ENCODE data around the gene PRTFDC1. TPM values are rescaled to one million over a fixed set of nuclear protein-coding genes. Genes with fewer than 3 reads are reported as not detected.

The PRTFDC1 gene
- total RNA-seq, 1 donor from 2014 or later: 5.0 TPM

- no peak for DNase-seq (ENCODE audit: low spot score)
- intact Hi-C loops (cut with DNase I): no loop called here
These were observed 66.1 kb downstream of the PRTFDC1 start for GRCh38 chr10:24886290-24886680.

- intact Hi-C loops (cut with DNase I): no loop called here
- DNase-seq (ENCODE audit: low spot score): no peak
These were observed 66.7 kb downstream of the PRTFDC1 start for GRCh38 chr10:24885551-24886289.

GRCh38 chr10:24884793-24885192, 67.6 kb downstream of the PRTFDC1 start:
- DNase-seq (ENCODE audit: low spot score): no peak
- intact Hi-C loops (cut with DNase I): no loop called here

- intact Hi-C loops (cut with DNase I): no loop called here
- DNase-seq (ENCODE audit: low spot score): no peak
These were observed 68.1 kb downstream of the PRTFDC1 start for GRCh38 chr10:24884316-24884715.

- DNase-seq (ENCODE audit: low spot score): no peak
- intact Hi-C loops (cut with DNase I): no loop called here
These were observed 69.2 kb downstream of the PRTFDC1 start for GRCh38 chr10:24883176-24883575.

GRCh38 chr10:24882047-24882698, 70.2 kb downstream of the PRTFDC1 start:
- DNase-seq (ENCODE audit: low spot score): no peak
- intact Hi-C loops (cut with DNase I): no loop called here

GRCh38 chr10:24879861-24880260, 72.5 kb downstream of the PRTFDC1 start:
- no peak for DNase-seq (ENCODE audit: low spot score)
- intact Hi-C loops (cut with DNase I): no loop called here

- no peak for DNase-seq (ENCODE audit: low spot score)
- intact Hi-C loops (cut with DNase I): no loop called here
These were observed 78.3 kb downstream of the PRTFDC1 start for GRCh38 chr10:24874133-24874532.

GRCh38 chr10:24873281-24873683, 79.1 kb downstream of the PRTFDC1 start:
- no peak for DNase-seq (ENCODE audit: low spot score)
- intact Hi-C loops (cut with DNase I): no loop called here

- intact Hi-C loops (cut with DNase I): no loop called here
- no peak for DNase-seq (ENCODE audit: low spot score)
These were observed 79.6 kb downstream of the PRTFDC1 start for GRCh38 chr10:24872790-24873182.

- no peak for DNase-seq (ENCODE audit: low spot score)
- intact Hi-C loops (cut with DNase I): no loop called here
These were observed 80.2 kb downstream of the PRTFDC1 start for GRCh38 chr10:24872049-24872789.

- no peak for DNase-seq (ENCODE audit: low spot score)
- intact Hi-C loops (cut with DNase I): no loop called here
These were observed 81.1 kb downstream of the PRTFDC1 start for GRCh38 chr10:24871011-24871935.

- intact Hi-C loops (cut with DNase I): no loop called here
These were observed 82.9 kb downstream of the PRTFDC1 start for GRCh38 chr10:24869354-24870015.

GRCh38 chr10:24866604-24867583, 85.5 kb downstream of the PRTFDC1 start:
- DNase-seq (ENCODE audit: low spot score): no peak
- intact Hi-C loops (cut with DNase I): no loop called here

More at GRCh38 chr10:24869354-24870015, 82.9 kb downstream of the PRTFDC1 start:
- no peak for DNase-seq (ENCODE audit: low spot score)

- no peak for DNase-seq (ENCODE audit: low spot score)
- intact Hi-C loops (cut with DNase I): no loop called here
These were observed 86.6 kb downstream of the PRTFDC1 start for GRCh38 chr10:24865783-24866182.

GRCh38 chr10:24862589-24862988, 89.8 kb downstream of the PRTFDC1 start:
- DNase-seq (ENCODE audit: low spot score): no peak
- intact Hi-C loops (cut with DNase I): no loop called here

GRCh38 chr10:24858288-24859270, 93.8 kb downstream of the PRTFDC1 start:
- no peak for DNase-seq (ENCODE audit: low spot score)
- intact Hi-C loops (cut with DNase I): no loop called here
